GM18499 (cell line): ENCODE measurements around the gene FAR2.
"Not testable (repeated sequence)": the region's sequence is repeated elsewhere in the genome, so short reads cannot be mapped to it uniquely, and the experiment has no call there.

Source experiments
- ATAC-seq: cut with Tn5 transposase; IDR thresholded peaks from one replicate; pipeline ENCODE4 v1.9.1; 2021; ENCODE audit warnings: moderate number of reproducible peaks; ENCODE audit not compliant: insufficient read depth, unreplicated experiment

FAR2 gene

DNA sequence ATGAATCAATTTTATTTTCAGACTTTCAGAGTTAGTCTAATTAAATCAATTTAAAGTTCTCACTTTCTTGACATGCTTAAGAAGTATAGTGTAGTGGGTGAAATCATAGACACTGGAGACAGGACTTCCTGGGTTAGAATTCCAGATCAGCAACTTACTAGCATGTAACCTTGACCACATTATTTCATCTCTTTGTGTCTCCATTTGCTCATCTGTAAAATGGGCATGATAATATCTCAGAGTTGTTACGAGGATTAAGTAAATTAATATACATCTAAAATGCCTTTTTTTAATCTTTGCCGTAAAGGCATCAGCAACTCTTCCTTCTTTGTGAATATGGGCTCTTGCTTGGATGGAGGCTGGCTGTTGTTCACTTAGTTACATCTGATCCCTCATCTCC, 233.2 kb downstream of the FAR2 start:
- no peak for ATAC-seq

DNA sequence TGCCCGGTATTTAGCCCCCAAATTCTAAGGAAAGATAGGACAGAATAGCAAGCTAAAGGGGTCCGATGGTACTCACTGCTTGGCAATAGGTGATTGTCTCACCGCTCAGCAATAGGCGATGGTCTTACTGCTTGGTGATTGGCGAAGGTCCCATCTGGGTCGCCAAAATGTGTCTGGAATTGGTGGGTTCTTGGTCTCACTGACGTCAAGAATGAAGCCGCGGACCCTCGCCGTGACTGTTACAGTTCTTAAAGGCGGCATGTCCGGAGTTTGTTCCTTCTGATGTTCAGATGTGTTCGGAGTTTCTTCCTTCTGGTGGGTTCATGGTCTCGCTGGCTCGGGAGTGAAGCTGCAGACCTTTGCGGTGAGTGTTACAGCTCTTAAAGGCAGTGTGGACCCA, 236.1 kb downstream of the FAR2 start:
- not testable (repeated sequence) for ATAC-seq
